SIG-M5 (cell line): Measurements from ENCODE around the gene ZNF335.
"Not testable (repeated sequence)": the region's sequence is repeated elsewhere in the genome, so short reads cannot be mapped to it uniquely, and the experiment has no call there.

Experiments used
- DNase-seq: peaks from one replicate; lab custom pipeline; 2025; lab: John Stamatoyannopoulos, UW

Gene ZNF335

GRCh38 chr20:46002008-46002407 is 30.0 kb upstream of the ZNF335 start:
- no peak for DNase-seq

DNA sequence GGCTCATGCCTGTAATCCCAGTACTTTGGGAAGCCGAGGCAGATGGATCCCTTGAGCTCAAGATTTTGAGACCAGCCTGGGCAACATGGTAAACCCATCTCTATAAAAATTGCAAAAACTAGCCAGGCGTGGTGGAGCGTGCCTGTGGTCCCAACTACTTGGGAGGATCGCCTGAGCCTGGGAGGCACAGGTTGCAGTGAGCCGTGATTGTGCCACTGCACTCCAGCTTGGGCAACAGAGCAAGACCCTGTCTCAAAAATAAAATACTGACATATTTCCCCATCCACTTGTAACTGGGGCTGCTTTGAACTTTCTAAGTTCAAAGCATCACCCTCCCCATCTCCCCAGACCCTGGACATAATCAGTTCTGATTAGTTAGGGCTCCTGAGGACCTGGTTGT is 29.5 kb upstream of the ZNF335 start:
- no peak for DNase-seq

DNA sequence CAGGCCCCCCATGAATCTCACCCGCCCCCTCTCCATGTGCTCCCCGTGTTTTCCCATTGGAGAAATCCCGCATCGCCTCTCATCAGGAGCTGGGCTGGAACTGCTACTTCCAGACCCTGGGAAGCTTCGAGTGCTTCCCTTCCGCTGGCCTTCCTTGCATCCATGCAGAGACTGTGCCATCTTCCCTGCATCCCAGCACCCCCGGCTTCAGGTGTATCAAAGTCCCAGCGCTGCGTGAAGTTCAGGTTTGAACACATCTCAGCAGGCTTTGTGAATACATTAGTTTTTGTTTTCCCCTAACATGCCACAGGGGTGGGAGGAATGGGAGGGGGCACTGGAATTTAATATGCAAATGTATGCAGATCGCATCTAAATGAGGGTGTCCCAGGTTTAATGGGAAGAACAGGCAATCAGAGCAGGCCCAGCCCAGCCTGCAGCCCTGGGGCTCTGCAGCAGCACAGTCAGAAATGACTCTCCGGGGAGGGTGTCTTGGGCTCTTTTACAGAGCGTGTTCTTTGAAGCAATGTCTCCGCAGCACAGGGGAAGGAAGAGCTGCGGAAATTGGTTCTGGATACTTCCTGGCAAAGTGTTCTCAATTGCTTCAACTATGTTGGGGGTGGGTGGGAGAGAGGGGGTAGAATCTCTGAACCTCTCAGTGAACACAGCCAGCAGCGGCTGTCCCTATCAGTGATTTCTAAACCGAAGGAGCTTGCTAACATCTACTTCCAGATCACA is 28.4 kb upstream of the ZNF335 start:
- DNase-seq: no peak

GRCh38 chr20:45999557-46000261 is 27.7 kb upstream of the ZNF335 start:
- DNase-seq: no peak

DNA sequence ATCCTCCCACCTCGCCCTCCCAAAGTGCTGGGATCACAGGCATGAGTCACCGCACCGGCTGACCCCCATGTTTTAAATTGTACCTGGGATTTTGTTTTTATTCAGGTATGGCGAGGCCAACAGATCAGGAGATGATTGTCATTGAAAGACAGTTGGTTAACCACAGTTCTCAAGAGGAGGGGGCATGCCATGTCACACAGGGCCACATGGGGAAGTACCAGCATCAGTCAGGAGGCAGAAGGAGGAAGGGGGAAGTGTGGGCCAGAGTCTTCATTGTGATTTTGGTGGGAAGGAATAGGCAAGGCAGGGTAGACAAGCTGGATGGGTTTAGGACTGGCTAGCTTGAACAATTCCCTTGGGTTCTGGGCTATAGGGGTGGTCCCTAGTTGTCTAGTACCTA is 26.8 kb upstream of the ZNF335 start:
- peak; percentile 66 for DNase-seq

GRCh38 chr20:45998337-45998736 is 26.3 kb upstream of the ZNF335 start:
- DNase-seq: peak; percentile 53

GRCh38 chr20:45997187-45997586 is 25.2 kb upstream of the ZNF335 start:
- no peak for DNase-seq

DNA sequence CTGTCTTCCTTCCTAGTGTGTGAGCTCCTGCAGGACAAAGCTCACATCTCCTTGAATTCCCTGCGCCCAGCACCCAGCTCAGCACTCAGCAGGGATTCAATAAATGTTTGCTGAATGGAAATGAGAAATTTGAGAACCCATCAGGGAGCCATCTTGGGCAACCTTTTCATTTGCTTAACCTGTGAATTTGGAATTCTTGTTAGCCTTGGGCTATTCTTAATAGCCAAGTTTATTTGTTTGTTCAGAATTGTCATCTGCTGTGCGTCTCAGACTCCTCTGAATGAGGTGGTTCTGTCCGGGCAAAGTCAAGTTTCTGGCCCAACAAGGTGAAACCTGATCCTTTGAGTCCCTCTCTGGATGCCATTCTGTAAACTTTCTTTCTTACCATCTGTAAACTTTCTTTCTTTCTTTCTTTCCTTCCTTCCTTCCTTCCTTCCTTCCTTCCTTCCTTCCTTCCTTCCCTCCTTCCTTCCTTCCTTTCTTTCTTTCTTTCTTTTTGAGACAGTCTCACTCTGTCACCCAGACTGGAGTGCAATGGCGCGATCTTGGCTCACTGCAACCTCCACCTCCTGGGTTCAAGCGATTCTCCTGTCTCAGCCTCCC is 23.6 kb upstream of the ZNF335 start:
- DNase-seq: not testable (repeated sequence)

DNA sequence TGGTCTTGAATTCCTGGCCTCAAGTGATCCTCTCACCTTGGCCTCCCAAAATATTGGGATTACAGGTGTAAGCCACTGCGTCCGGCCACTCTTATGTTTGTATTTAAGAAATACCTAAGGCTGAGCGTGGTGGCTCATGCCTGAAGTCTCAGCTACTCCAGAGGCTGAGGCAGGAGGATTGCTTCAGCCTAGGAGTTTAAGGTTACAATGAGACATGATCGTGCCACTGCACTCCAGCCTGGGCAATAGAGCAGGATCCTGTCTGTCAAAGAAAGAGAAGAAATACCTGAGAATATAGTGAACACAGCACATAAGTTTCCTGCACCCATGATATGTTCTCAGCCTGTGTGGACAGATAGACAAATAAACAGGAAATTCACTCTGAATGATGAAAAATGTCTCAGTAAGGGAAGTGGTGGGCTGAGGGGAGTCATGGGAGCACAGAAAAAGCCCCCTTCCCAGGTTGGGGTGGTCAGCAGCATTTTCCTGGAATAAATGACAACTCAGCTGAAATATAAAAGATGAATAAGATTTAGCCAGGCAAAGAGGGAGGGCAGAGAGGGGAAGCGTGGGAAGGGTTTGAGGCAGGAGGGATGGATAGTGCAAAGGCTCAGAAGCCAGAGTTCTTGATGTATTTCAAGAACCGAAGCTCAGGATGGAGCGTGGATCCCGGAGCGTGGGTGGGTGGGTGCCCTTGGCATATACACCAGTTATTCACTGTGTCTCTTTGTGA is 22.9 kb upstream of the ZNF335 start:
- DNase-seq: no peak

DNA sequence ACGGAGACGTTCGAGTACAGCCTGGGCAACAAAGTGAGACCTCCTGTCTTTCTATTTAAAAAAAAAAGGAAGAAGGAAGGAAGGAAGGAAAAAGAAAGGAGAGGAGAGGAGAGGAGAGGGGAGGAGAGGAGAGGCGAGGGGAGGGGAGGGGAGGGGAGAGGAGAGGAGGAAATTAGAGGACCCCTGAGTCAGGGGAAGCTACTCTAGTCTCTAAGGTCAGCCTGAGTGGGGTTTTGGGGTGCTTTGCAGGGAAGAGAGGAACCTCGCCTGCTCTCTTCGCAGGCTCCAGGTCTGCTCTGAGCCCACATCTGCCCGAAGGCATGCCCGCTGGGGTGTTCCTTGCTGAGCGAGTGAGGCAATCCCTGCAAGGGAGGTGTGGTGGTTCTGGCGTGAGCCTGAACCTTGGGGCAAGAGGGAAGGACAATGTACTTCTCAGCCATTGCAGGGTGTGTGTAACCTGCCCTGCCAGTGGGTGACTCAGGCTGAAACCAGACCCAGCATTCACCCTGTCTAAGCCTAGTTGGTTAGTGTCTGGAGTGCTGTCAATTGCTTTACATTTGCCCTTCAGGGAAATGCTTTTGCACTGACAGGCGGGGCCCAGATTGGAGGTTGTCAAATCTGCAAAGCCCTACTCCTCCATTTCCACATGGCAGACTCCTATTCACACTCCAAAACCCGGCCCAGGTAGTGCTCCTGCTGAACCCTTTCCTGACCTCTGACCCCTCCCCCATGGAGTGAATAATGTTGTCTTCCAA is 21.4 kb upstream of the ZNF335 start:
- DNase-seq: peak; percentile 59

DNA sequence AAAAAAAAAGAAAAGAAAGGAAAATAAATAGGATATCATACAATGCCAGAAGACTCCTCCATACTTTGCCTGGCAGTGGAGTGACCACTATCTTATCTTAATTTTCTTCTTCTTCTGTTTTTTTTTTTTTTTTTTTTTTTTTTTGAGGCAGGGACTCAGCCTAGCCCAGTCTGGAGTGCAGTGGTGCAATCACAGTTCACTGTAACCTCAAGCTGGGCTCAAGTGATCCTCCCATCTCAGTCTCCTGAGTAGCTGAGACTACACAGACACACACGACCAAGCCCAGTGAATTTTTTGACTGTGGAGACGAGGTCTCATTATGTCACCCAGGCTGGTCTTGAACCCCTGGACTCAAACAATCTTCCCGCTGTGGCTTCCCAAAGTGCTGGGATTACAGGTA is 19.6 kb upstream of the ZNF335 start:
- DNase-seq: no peak

DNA sequence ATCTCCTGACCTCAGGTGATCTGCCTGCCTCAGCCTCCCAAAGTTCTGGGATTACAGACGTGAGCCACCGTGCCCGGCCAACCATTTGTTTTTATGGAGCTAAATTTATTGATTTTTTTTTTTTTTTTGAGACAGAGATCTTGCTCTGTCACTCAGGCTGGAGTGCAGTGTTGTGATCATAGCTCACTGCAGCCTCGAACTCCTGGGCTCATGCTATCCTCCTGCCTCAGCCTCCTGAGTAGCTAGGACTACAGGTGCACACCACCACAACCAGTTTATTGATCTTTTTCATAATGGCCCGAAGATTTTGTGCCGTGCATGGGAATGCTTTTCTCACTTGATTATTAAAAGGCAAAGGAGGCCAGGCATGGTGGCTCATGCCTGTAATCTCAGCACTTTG is 16.8 kb upstream of the ZNF335 start:
- DNase-seq: not testable (repeated sequence)

DNA sequence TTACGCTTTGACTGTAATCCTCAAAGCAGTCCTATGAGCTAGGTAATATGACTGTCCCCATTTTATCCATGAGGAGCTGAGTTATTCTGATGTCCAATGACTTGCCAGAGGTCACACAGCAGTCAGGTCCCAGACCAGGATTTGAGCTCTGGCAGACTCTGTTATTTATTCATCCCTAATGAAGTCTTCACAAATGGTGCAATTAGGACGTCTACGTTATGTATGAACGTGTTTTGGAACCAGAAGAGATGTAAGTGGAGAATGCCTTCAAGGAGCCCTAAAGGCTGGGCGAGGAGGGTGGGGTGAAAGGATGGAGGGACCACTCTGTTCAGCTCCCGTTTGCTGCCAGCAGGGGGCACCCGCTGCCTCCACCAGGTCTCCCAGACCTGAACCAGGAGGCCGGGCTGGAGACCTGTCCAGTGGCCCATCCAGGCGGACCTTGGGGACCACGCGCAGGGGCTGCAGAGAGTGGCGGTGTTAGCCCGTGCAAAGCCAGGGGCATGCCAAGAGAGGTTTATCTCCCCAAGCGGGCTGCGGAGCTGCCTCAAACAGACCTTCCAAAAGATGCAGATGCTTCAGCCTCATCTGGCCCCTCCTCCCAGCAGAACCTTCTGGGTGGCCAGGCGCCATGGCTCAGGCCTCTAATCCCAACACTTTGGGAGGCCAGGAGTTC is 15.2 kb upstream of the ZNF335 start:
- no peak for DNase-seq

GRCh38 chr20:45985573-45985972 is 13.6 kb upstream of the ZNF335 start:
- DNase-seq: no peak

DNA sequence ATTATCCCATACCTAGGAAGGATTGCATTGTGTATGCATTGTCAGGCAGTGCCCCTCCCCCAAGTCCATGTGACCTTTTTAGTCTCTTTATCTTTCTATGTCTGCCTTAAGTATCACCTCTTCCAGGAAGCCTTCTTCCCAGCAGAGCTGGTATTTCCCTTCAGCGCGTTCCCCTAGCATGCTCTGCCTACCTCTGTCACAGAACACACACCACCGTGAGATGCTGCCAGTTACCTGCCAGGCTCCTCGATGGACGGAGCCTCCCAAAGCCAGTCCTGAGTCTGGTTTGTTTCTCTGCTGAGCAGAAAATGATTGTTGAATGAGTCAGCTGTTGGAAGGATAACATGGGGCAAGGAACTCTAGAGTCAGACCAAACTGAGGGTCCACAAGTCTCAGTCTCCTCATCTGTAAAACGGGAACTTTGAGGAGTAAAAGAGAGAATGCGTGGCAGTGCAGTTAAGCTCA is 11.3 kb upstream of the ZNF335 start:
- DNase-seq: no peak

DNA sequence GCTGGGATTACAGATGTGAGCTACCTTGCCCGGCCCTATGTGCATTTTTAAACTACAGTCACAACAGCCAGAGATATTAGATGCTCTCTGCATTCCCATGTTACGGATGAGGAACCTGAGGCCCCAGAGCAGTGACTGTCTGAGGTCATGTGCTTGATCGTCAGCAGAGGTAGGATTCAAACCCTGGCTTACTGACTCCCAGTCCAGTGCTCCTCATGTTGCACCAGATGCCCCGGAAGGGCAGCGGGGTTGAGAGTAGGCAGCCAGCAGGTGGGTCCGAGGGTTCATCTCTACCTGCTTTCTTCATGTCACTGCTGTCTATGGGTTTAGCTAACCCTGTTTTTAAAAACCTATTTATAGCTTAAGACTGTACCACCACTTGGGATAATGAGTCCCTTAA is 9.3 kb upstream of the ZNF335 start:
- DNase-seq: no peak

- no peak for DNase-seq
Observed at GRCh38 chr20:45976086-45976485, 4.1 kb upstream of the ZNF335 start.

GRCh38 chr20:45975686-45976085 is 3.7 kb upstream of the ZNF335 start:
- no peak for DNase-seq

GRCh38 chr20:45974896-45975565 is 3.0 kb upstream of the ZNF335 start:
- DNase-seq: no peak

DNA sequence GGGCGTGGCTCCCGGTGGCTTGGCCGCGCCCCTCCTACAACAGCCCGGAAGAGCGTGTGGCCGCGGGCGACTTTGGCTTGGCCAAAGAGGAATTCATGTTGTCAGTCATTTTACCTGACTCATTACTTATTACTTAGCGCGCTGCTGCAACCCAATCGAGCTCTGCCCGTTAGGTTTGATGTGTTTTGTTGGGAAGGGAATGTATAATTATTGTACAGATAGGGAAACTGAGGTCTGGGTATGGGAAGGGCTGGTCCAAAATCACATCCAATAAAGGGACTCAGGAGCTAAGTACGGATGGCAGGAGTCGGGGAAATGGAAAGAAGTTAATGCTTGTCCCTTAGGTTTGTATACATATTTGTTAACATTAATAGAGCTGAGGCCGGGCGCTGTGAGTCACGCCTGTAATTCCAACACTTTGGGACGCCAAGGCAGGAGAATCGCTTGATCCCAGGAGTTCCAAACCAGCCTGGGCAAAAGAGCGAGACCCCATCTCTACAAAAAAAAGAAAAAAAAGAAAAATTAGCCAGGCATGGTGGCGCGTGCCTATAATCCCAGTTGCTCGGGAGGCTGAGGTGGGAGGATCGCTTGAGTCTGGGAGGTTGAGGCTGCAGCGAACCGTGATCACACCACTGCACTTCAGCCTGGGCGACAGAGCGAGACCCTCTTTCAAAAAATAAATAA is 639 bp upstream of the ZNF335 start:
- peak; percentile 60 for DNase-seq
